H1 (cell line): ENCODE data around the gene MPIG6B. TPM values are rescaled to one million over a fixed set of nuclear protein-coding genes. Genes with fewer than 3 reads are reported as not detected.

Experiments
- CREB1 ChIP-seq: IDR thresholded peaks from 2 replicates; pipeline ENCODE4 v1.6.1; 2012; ENCODE audit warnings: inconsistent platforms
- FOSL1 ChIP-seq: IDR thresholded peaks from 2 replicates; pipeline ENCODE4 v1.6.1; 2011; ENCODE audit warnings: mild to moderate bottlenecking, low read depth, low read length, moderate library complexity; ENCODE audit not compliant: insufficient read depth
- KDM1A ChIP-seq: fragments of 200-600, 300-600 bp; sonication (generic); IDR thresholded peaks from 2 replicates; pipeline ENCODE4 v1.7.1; 2016; ENCODE audit warnings: mild to moderate bottlenecking, low read length, borderline replicate concordance
- NRF1 ChIP-seq: IDR thresholded peaks from 2 replicates; pipeline ENCODE4 v1.6.1; 2011; ENCODE audit warnings: mild to moderate bottlenecking, low read depth, low read length, improper control_type of control experiment
- RAD21 ChIP-seq, 2 experiments: IDR thresholded peaks in 1 of 2; conservative IDR thresholded peaks in 1 of 2; 2 replicates each; pipeline ENCODE4 v1.6.1; 2011; ENCODE audit warnings: low read depth in 2 of 2, low read length in 2 of 2, improper control_type of control experiment in 1 of 2, inconsistent platforms in 1 of 2, mild to moderate bottlenecking in 1 of 2, moderate library complexity in 1 of 2
- SIRT6 ChIP-seq: IDR thresholded peaks from one replicate; pipeline ENCODE4 v1.7.1; 2012; ENCODE audit warnings: low read length, inconsistent platforms
- polyA plus RNA-seq, 7 experiments: library from polyadenylated mRNA; depleted of rRNA in 3 of 7; stranded (reverse) in 5 of 7; unstranded in 2 of 7; fragments of >200 nt in 5 of 7; fragments of 200-250 nt in 2 of 7; gene quantifications; 1 replicate in 5 of 7; 2 replicates in 1 of 7; 4 replicates in 1 of 7; pipeline versions ENCODE4 v1.2.1 to v1.2.3, GENCODE V29; 2011 to 2013; ENCODE audit warnings: missing spikeins in 2 of 7, mixed read lengths in 2 of 7
- total RNA-seq: library from RNA; stranded (reverse); fragmentation: NEBNext Ultra II Directional; extraction: Animal tissue kit (Norgen Biotek cat#: 25700); gene quantifications from 2 replicates; pipeline ENCODE4 v1.2.1, GENCODE V29; 2021
- TF ChIP-seq, protein P1 (sequence below): fragments of 300-600 bp; sonication (generic); IDR thresholded peaks from 2 replicates; pipeline ENCODE4 v1.7.1; 2012; ENCODE audit warnings: low read length, moderate library complexity, mild to moderate bottlenecking, inconsistent platforms; ENCODE audit not compliant: insufficient replicate concordance
- TF ChIP-seq, protein P2 (sequence below): IDR thresholded peaks from 2 replicates; pipeline ENCODE4 v1.6.1; 2012; ENCODE audit warnings: inconsistent platforms
- TF ChIP-seq, protein P3 (sequence below): IDR thresholded peaks from 2 replicates; pipeline ENCODE4 v1.6.1; 2011; ENCODE audit warnings: low read depth, mild to moderate bottlenecking, low read length; ENCODE audit not compliant: insufficient read depth

Gene MPIG6B
- total and polyA plus RNA-seq, 2 of the 8 experiments (the other 6 are each of a cell fraction or from before 2014, with no cell fraction given) = 0.18 TPM; not detected in 1

DNA sequence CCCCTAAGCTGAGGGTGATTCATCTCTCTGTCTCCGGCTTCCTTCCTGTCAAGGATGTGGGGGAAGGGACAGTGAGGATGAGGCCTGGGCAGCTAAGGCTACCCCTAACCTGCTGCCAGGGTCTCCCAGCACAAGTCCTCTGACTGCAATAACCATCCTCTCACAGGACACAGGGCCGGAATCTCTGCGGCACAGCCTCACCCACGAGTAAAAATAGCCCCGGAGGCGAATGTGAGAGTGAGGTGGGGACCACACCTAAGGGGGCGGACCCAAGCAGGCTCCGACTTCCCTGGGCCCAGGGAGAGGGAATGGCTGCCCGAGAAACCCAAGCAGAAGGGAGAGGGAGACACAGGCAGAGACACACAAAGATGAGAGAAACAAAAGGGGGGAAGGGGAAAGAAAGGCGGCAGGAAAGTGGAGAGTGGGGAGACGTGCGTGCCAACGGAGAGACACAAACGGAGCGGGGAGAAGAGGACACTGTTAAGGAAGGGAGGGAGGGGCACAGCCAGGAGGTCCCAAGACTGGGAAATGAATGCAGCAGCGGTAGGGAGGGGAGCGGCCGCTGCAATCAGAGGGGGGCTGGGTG lies 11.7 kb downstream of the MPIG6B start (continued):
- TF ChIP-seq, protein P1, sequence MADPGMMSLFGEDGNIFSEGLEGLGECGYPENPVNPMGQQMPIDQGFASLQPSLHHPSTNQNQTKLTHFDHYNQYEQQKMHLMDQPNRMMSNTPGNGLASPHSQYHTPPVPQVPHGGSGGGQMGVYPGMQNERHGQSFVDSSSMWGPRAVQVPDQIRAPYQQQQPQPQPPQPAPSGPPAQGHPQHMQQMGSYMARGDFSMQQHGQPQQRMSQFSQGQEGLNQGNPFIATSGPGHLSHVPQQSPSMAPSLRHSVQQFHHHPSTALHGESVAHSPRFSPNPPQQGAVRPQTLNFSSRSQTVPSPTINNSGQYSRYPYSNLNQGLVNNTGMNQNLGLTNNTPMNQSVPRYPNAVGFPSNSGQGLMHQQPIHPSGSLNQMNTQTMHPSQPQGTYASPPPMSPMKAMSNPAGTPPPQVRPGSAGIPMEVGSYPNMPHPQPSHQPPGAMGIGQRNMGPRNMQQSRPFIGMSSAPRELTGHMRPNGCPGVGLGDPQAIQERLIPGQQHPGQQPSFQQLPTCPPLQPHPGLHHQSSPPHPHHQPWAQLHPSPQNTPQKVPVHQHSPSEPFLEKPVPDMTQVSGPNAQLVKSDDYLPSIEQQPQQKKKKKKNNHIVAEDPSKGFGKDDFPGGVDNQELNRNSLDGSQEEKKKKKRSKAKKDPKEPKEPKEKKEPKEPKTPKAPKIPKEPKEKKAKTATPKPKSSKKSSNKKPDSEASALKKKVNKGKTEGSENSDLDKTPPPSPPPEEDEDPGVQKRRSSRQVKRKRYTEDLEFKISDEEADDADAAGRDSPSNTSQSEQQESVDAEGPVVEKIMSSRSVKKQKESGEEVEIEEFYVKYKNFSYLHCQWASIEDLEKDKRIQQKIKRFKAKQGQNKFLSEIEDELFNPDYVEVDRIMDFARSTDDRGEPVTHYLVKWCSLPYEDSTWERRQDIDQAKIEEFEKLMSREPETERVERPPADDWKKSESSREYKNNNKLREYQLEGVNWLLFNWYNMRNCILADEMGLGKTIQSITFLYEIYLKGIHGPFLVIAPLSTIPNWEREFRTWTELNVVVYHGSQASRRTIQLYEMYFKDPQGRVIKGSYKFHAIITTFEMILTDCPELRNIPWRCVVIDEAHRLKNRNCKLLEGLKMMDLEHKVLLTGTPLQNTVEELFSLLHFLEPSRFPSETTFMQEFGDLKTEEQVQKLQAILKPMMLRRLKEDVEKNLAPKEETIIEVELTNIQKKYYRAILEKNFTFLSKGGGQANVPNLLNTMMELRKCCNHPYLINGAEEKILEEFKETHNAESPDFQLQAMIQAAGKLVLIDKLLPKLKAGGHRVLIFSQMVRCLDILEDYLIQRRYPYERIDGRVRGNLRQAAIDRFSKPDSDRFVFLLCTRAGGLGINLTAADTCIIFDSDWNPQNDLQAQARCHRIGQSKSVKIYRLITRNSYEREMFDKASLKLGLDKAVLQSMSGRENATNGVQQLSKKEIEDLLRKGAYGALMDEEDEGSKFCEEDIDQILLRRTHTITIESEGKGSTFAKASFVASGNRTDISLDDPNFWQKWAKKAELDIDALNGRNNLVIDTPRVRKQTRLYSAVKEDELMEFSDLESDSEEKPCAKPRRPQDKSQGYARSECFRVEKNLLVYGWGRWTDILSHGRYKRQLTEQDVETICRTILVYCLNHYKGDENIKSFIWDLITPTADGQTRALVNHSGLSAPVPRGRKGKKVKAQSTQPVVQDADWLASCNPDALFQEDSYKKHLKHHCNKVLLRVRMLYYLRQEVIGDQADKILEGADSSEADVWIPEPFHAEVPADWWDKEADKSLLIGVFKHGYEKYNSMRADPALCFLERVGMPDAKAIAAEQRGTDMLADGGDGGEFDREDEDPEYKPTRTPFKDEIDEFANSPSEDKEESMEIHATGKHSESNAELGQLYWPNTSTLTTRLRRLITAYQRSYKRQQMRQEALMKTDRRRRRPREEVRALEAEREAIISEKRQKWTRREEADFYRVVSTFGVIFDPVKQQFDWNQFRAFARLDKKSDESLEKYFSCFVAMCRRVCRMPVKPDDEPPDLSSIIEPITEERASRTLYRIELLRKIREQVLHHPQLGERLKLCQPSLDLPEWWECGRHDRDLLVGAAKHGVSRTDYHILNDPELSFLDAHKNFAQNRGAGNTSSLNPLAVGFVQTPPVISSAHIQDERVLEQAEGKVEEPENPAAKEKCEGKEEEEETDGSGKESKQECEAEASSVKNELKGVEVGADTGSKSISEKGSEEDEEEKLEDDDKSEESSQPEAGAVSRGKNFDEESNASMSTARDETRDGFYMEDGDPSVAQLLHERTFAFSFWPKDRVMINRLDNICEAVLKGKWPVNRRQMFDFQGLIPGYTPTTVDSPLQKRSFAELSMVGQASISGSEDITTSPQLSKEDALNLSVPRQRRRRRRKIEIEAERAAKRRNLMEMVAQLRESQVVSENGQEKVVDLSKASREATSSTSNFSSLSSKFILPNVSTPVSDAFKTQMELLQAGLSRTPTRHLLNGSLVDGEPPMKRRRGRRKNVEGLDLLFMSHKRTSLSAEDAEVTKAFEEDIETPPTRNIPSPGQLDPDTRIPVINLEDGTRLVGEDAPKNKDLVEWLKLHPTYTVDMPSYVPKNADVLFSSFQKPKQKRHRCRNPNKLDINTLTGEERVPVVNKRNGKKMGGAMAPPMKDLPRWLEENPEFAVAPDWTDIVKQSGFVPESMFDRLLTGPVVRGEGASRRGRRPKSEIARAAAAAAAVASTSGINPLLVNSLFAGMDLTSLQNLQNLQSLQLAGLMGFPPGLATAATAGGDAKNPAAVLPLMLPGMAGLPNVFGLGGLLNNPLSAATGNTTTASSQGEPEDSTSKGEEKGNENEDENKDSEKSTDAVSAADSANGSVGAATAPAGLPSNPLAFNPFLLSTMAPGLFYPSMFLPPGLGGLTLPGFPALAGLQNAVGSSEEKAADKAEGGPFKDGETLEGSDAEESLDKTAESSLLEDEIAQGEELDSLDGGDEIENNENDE = no peak
- TF ChIP-seq SIRT6 (no peak), FOSL1 (no peak), CREB1 (no peak), RAD21 (IDR thresholded peaks at IDR 0.05 in 1 of 2, conservative IDR thresholded peaks at IDR 0.05 in 1 of 2; ENCODE audit: low read depth in 2 of 2, low read length in 2 of 2) (no peak), KDM1A (no peak), NRF1 (no peak)
- TF ChIP-seq, protein P2, sequence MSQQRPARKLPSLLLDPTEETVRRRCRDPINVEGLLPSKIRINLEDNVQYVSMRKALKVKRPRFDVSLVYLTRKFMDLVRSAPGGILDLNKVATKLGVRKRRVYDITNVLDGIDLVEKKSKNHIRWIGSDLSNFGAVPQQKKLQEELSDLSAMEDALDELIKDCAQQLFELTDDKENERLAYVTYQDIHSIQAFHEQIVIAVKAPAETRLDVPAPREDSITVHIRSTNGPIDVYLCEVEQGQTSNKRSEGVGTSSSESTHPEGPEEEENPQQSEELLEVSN = no peak
- TF ChIP-seq, protein P3, sequence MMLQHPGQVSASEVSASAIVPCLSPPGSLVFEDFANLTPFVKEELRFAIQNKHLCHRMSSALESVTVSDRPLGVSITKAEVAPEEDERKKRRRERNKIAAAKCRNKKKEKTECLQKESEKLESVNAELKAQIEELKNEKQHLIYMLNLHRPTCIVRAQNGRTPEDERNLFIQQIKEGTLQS = no peak
